Pons (tissue), 1 donor: Measurements from ENCODE around the gene P3H1.
A peak's percentile ranks its signal among the peaks of the same experiment; 100 is the strongest.

Experiments
- DNase-seq: peaks from one replicate; pipeline ENCODE4 v3.0.0-alpha.2; 2016; ENCODE audit warnings: low spot score

Gene P3H1

GRCh38 chr1:42743317-42744147 lies 23.3 kb downstream of the P3H1 start:
- no peak for DNase-seq

GRCh38 chr1:42742617-42743316 lies 24.1 kb downstream of the P3H1 start:
- DNase-seq = no peak

DNA sequence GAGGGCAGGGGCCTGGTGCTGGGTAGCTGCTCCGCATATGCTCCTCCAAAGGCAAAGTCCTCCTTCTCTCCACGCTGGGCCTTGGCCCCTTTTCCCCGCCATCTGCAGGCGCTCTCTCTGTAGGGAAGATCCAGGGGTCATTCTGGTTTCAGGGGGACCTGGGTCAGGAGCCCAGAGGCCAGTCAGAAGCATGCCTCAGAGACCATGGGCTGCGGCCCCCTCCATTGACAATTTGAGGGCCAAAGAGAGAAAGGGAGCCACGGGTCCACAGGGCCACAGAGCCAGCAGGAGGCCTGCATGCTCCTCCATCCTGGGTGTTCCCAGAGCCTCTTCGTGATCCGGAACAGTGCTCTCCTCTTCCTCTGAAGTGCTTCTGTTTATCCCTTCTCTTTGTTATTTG lies 24.7 kb downstream of the P3H1 start:
- DNase-seq = no peak

GRCh38 chr1:42741706-42742105 lies 25.1 kb downstream of the P3H1 start:
- no peak for DNase-seq

DNA sequence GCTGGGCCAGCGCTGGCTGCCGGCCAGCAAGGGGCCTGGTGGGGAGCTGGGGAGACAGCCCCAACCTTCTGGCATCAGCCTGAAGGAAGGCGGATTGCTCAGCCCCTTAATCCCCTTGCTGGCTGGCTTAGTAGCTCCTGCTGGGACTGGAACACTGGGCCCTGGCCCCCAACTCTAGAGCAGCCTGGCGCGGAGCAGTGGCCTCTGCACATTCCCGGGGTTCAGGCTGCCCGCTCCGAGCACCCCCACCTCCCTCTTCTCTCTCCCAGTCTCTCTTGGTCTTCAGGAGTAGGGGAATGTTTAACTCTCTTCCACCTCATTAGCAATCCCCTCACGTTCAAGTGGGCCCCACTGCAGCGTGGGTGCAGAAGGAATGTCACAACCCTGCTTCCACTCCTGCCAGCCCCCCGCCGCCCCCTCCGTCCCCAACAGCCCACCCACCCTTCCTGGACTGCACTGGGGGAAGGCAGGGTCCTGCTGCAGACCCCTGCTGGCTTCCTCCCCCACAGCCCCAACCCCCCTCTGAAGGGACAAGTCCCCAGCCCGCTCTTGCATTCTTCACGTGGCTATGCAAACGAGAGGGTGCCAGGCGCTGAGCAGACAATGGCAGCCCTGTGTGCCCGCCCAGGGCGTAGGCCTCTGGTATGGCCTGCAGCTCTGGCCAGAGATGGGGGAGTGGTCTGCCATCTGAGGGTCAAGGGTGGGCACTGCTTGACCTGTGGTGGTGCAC lies 25.8 kb downstream of the P3H1 start:
- peak; percentile 38 for DNase-seq

DNA sequence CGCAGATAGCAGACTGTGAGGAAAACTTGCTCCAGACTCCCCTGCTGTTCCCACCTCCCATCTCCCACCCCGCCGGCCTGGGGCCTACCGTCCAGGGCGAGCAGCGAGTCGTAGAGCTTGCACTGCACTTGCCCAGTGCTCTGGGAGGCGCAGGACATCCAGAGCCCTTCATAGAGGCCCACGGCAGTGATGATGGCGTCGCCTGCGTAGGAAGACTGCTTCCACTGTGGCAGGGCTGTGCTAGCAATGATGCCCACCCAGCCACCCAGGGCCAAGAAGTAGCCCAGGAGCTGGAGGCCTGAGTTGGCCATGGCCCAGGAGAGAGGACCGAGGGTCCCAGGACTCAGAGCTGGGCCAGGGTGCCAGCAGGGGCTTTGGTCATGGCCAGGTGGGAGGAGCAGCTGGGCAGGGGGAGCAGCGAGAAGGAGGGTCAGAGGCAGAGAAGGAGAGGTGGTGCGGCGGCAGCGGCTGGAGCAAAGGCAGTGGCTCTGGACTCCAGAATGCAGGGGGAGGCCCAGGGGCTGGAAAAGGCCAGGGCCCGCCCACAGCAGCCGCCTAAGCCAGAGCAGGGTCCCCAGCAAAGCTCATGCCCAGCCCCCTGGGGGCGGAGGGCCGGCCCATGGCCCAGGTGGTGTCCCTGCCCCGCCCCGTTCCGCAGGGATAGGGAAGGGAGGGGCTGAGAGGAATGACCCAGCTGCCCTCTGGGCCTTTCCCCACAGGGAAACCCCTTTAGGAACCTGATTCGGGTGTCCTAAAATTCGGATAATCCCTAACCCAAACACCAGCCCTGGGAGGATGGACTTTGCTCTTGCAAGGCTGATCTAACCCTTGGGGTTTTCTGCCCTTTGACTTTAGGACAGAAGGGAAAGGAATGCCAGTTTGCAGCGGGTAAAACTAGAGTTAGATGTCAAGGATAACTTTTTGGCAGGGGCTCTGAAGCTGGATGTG lies 26.8 kb downstream of the P3H1 start, which contains the start of gene CLDN19:
CLDN19 (minus strand) TSS at position 484 of the 948 bp plus-strand sequence; CDS start at position 311, 173 bp downstream.
- DNase-seq = no peak

DNA sequence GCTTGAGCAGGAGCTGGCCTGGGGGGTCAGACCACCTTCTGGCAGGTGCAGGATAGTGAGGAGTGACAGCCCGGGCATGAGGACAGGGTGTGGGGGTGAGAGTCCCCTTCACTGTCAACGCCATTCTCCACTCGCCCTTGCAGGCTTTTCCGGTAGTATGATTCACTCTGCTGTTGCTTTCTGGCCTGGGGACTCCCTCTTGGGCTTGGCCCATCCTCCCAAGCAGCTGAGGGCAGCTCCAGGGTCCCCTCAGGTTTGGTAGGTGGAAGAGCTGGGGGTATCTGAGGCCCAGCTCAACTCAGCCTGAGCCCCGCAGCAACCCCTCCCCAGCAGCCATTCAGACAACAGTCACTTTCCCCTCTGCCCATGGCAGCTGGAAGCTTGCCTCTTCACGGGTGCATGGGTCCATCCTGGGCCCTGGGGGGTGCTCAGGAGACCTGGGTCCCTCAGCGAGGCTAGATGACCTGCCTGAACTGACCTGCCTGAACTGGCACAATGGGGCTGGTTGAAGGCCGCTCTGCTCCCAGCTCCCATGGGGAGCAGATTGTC lies 28.1 kb downstream of the P3H1 start:
- DNase-seq = no peak

DNA sequence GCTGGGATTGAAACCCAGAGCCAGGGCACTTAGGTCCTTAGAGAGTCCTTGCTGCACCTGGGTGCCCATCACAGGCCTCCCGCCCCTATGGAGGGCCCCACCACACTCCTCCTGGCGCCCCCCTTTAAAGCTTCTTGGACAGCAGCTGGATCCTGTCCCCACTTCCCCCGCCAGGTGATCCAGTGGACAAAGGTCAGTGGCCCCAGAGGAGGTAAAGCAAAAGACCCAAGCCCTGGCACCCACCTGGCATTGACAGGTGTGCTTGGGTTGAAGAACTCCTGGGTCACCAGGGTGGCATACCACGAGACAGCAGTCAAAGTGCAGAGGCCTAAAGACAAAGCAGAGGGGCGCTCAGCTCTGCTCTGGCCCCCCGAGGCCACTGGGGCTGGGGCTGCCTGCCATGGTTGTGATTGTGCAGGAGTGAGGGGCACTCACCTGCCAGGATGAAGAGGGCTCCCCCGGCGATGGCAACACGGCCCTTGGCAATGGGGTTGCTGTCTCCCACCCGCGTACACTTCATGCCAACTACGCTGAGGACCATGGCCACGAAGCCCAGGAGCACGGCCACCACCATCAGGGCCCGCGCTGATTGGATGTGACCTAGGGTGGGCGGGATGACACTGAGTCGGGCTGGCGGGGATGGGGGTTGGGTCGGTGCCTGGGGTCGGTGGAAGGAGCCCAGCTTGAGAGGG lies 28.7 kb downstream of the P3H1 start:
- no peak for DNase-seq

DNA sequence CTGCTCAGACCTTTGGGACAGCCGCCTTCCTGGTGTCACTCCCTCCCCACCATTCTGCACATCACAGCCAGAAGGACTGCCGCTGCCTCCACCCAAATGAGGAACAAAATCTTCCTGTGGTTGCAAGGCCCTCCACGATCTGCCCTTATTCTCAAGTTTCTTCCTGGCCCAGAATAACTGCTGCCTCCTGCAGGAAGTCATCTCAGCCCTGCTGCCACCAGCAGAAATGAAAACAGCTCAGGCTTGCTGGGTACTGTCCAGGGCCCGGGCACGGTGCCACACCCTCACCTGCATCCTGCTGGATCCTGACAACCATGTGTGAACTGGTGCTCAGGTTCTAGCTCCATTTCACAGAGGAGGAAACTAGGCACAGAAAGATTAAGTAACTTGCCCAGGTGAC lies 29.6 kb downstream of the P3H1 start:
- DNase-seq = peak; percentile 44

GRCh38 chr1:42736571-42737200 lies 30.1 kb downstream of the P3H1 start:
- DNase-seq = no peak

- DNase-seq = no peak
Observed at GRCh38 chr1:42736152-42736551, 30.7 kb downstream of the P3H1 start.

- no peak for DNase-seq
Observed at GRCh38 chr1:42735477-42736105, 31.2 kb downstream of the P3H1 start.

DNA sequence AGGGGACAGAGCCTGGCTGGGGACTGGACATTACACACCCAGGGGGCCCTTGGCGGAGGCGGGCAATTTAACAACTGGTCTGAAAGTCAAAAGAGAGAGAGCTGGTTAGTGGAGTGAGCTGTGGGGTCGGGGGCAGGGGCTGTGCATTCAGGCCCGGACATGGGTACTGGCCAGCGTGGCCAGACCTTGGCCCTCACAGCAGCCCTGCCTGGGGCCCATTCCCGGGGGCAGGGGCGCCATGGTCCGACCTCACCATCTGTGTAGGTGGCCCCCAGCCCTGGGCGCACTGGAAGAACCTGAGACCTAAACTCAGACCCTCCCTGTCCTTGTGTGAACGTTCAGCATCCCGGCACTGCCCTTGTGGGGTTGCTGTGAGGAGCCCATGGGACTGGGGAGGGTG lies 31.8 kb downstream of the P3H1 start:
- no peak for DNase-seq

GRCh38 chr1:42734201-42735035 lies 32.4 kb downstream of the P3H1 start:
- DNase-seq = no peak

- DNase-seq = no peak
Observed at GRCh38 chr1:42733415-42734200, 33.2 kb downstream of the P3H1 start.

DNA sequence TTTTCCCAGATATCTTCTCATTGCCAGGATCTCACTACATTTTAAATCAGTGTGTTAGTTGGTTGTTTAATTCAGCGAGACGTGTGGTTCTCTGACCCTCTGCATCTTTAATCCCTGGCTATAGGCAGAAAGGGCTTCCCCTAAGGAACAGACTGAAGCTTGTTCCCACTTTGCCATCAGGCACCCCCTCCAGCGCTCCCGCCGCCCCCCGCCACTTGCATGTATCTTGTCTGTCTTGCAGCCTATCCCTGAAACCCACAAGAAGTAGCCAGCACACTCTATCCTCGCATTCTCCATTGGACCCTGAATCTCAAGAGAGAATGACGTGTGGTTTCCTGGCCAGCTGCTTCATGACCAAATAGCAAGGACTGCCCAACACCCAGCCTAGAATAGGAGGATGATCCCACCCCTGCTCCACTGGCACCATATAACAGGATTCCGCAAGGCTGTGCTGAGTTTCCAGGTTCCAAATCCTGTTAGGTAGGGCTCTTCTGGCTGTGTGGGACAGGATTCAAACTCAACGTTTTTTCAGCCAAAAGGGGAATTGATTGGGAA lies 34.6 kb downstream of the P3H1 start:
- no peak for DNase-seq

GRCh38 chr1:42731585-42731984 lies 35.2 kb downstream of the P3H1 start:
- DNase-seq = no peak

- no peak for DNase-seq
Observed at GRCh38 chr1:42730988-42731387, 35.8 kb downstream of the P3H1 start.
